GM23338 (cell line): Measurements from ENCODE around the gene CHCHD5. TPM values are rescaled to one million over a fixed set of nuclear protein-coding genes. Genes with fewer than 3 reads are reported as not detected.

Source experiments
- ATAC-seq: fragments of 200-7000 bp; cut with Tn5 transposase; 3 replicates; pipeline ENCODE4 v1.9.1; 2020
- DNase-seq: peaks from one replicate; pipeline ENCODE4 v3.0.0-alpha.2; 2015; ENCODE audit warnings: low spot score
- H2AFZ ChIP-seq: fragments of 200-600 bp; sonication (generic); 2 replicates; pipeline ENCODE4 v1.8.0; 2016; ENCODE audit warnings: antibody characterized with exemption, mild to moderate bottlenecking, moderate library complexity
- H3F3A ChIP-seq: fragments of 200-600 bp; sonication (generic); replicated peaks from 2 replicates; pipeline ENCODE4 v1.8.0; 2017; ENCODE audit warnings: antibody characterized with exemption, mixed run types, low read depth
- H3K27ac ChIP-seq: fragments of 200-600 bp; sonication (generic); 2 replicates; pipeline ENCODE4 v1.6.1; 2016; ENCODE audit warnings: low read depth
- H3K27me3 ChIP-seq: fragments of 200-600 bp; sonication (generic); 2 replicates; pipeline ENCODE4 v1.8.0; 2016; ENCODE audit warnings: mild to moderate bottlenecking, mixed run types, moderate library complexity; ENCODE audit not compliant: insufficient read depth
- H3K36me3 ChIP-seq: fragments of 200-600 bp; sonication (generic); 2 replicates; pipeline ENCODE4 v1.8.0; 2016; ENCODE audit warnings: mild to moderate bottlenecking; ENCODE audit not compliant: insufficient read depth
- H3K4me1 ChIP-seq: fragments of 200-600 bp; sonication (generic); 2 replicates; pipeline ENCODE4 v1.8.0; 2016; ENCODE audit warnings: mild to moderate bottlenecking, moderate library complexity; ENCODE audit not compliant: insufficient read depth
- H3K4me2 ChIP-seq: fragments of 200-600 bp; sonication (generic); 2 replicates; pipeline ENCODE4 v1.7.1; 2017; ENCODE audit warnings: mixed run types
- H3K4me3 ChIP-seq: fragments of 200-600 bp; sonication (generic); 2 replicates; pipeline ENCODE4 v1.6.1; 2016; ENCODE audit warnings: mixed run types
- H3K79me2 ChIP-seq: fragments of 200-600 bp; sonication (generic); replicated peaks from 2 replicates; pipeline ENCODE4 v1.8.0; 2017; ENCODE audit warnings: mild to moderate bottlenecking; ENCODE audit not compliant: insufficient read depth
- H3K9me2 ChIP-seq: fragments of 200-600 bp; sonication (generic); 2 replicates; pipeline ENCODE4 v1.8.0; 2017; ENCODE audit not compliant: insufficient read depth
- H4K20me1 ChIP-seq: fragments of 200-600 bp; sonication (generic); replicated peaks from 2 replicates; pipeline ENCODE4 v1.8.0; 2017; ENCODE audit warnings: mild to moderate bottlenecking; ENCODE audit not compliant: insufficient read depth
- H3K27ac Mint-ChIP-seq: 2 replicates; pipeline ENCODE4 v1.8.0; 2020; ENCODE audit warnings: inconsistent platforms, mild to moderate bottlenecking, moderate library complexity, mixed read lengths
- H3K27me3 Mint-ChIP-seq: 3 replicates; pipeline ENCODE4 v1.8.0; 2022; ENCODE audit warnings: low read depth, mild to moderate bottlenecking, moderate library complexity, mixed read lengths, inconsistent platforms; ENCODE audit not compliant: insufficient read depth, poor library complexity
- H3K36me3 Mint-ChIP-seq: 3 replicates; pipeline ENCODE4 v1.8.0; 2021; ENCODE audit warnings: low read depth, mild to moderate bottlenecking, inconsistent platforms, moderate library complexity, mixed read lengths
- H3K4me1 Mint-ChIP-seq: 3 replicates; pipeline ENCODE4 v1.8.0; 2020; ENCODE audit warnings: mild to moderate bottlenecking, inconsistent platforms, mixed read lengths
- H3K4me3 Mint-ChIP-seq: 3 replicates; pipeline ENCODE4 v1.8.0; 2021; ENCODE audit warnings: moderate library complexity, mild to moderate bottlenecking, inconsistent platforms, mixed read lengths
- H3K9me3 Mint-ChIP-seq: 3 replicates; pipeline ENCODE4 v1.8.0; 2020; ENCODE audit warnings: moderate library complexity, mild to moderate bottlenecking, inconsistent platforms, mixed read lengths
- EZH2 ChIP-seq: fragments of 200-600 bp; sonication (generic); IDR thresholded peaks from one replicate; pipeline ENCODE4 v1.8.0; 2017; ENCODE audit warnings: antibody characterized with exemption, mild to moderate bottlenecking, low read depth; ENCODE audit not compliant: unreplicated experiment
- EZH2phosphoT487 ChIP-seq: fragments of 200-600 bp; sonication (generic); IDR thresholded peaks from one replicate; pipeline ENCODE4 v1.8.1; 2018; ENCODE audit warnings: antibody characterized with exemption; ENCODE audit not compliant: unreplicated experiment
- JUNB ChIP-seq: IDR thresholded peaks from one replicate; pipeline ENCODE4 v1.6.1; 2016; ENCODE audit warnings: antibody characterized with exemption; ENCODE audit not compliant: unreplicated experiment
- NANOG ChIP-seq: IDR thresholded peaks from 2 replicates; pipeline ENCODE4 v1.6.1; 2016; ENCODE audit warnings: antibody characterized with exemption, borderline replicate concordance
- STAT1 ChIP-seq: IDR thresholded peaks from one replicate; pipeline ENCODE4 v1.6.1; 2016; ENCODE audit warnings: antibody characterized with exemption; ENCODE audit not compliant: unreplicated experiment
- ZNF114 ChIP-seq: fragments of 250-450 bp; sonication (Bioruptor Pico); IDR thresholded peaks from 2 replicates; pipeline ENCODE4 v1.5.0; 2020; ENCODE audit warnings: mild to moderate bottlenecking, moderate library complexity
- ZNF331 ChIP-seq: fragments of 250-450 bp; sonication (Bioruptor Pico); IDR thresholded peaks from 2 replicates; pipeline ENCODE4 v1.5.0; 2020; ENCODE audit warnings: low read depth, mild to moderate bottlenecking, moderate library complexity
- polyA plus RNA-seq: library from polyadenylated mRNA; unstranded; fragments of >200 nt; fragmentation: Nextera tagmentation; extraction: Ambion mirVana; gene quantifications from 2 replicates; pipeline ENCODE4 v1.2.1, GENCODE V29; 2016
- total RNA-seq: library from RNA; depleted of rRNA; stranded (reverse); fragments of >200 nt; shearing (Covaris generic); gene quantifications from 2 replicates; pipeline ENCODE4 v1.2.3, GENCODE V29; 2014
- TF ChIP-seq, protein P1 (sequence below): IDR thresholded peaks from 2 replicates; pipeline ENCODE4 v1.6.1; 2016; ENCODE audit warnings: antibody characterized with exemption
- TF ChIP-seq, protein P2 (sequence below): IDR thresholded peaks from one replicate; pipeline ENCODE4 v1.6.1; 2018; ENCODE audit warnings: antibody characterized with exemption; ENCODE audit not compliant: unreplicated experiment
- TF ChIP-seq, protein P3 (sequence below): fragments of 250-450 bp; sonication (Bioruptor Pico); IDR thresholded peaks from 2 replicates; pipeline ENCODE4 v1.5.0; 2020; ENCODE audit warnings: mild to moderate bottlenecking, moderate library complexity

CHCHD5 gene
- total and polyA plus RNA-seq, 2 experiments from 2014 or later, result 15.5 to 69.9 TPM

DNA sequence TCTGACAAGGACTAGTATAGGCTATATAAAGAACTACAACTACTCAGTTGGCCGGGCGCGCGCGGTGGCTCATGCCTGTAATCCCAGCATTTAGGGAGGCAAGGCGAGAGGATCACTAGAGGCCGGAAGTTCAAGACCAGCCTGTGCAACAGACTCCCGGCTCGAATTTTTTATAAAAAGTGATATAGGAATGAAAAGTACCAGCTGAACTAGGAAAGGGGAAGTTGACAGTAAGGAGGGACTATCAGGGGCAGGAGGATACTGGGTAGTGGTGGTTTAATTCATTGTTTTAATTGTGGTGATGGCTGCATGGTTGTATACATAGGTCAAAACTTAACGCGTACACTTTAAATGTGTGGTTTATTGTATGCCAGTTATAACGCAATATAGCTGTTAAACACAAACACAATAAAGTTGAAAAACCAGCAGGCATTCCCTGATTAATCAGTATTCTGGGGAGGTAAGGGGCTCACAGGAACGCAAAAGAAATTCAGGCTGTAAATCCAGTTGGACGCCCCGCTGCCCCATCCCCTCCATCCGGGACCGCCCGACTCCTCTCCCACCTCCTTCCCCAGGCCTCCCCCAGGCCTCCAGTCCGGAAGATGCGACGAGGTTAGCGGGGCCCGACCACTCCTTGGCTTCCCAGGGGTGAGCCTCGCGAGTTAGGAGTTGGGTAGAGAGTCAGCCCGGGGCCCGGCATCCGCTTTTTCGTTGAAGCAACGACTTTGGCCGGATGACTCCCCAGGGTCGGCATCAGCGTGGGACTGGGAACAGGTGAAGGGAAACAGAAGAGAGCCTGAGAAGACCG is 42.9 kb upstream of the CHCHD5 start:
- Histone ChIP-seq H3K36me3 (peaks cover 6% of the 10 kb centered on the region; the same call in 1 of the 2 replicates), H3K4me1 (0 out of 2 replicates have a peak, but pooled peaks cover 9% of the 10 kb centered on the region), H3K9me2 (no peaks in the 10 kb centered on the region), H3F3A (no peaks in the 10 kb centered on the region), H3K27ac (peak overlapping the region; percentile 97), H2AFZ (peak overlapping the region; percentile 97), H3K79me2 (peaks cover 41% of the 10 kb centered on the region), H3K4me2 (peak overlapping the region; percentile 95), H3K27me3 (no peaks in the 10 kb centered on the region), H4K20me1 (peaks cover 21% of the 10 kb centered on the region), H3K4me3 (peak overlapping the region; percentile 91)
- no peaks in the 10 kb centered on the region for H3K9me3 Mint-ChIP-seq
- peak overlapping the region; percentile 82 for H3K27ac Mint-ChIP-seq
- no peak overlapping the region for H3K4me3 Mint-ChIP-seq
- H3K27me3 Mint-ChIP-seq, result peaks cover 2% of the 10 kb centered on the region
- peak; percentile 89 for ATAC-seq
- H3K4me1 Mint-ChIP-seq, result peaks cover 5% of the 10 kb centered on the region
- peak; percentile 83 for DNase-seq
- no peaks in the 10 kb centered on the region for H3K36me3 Mint-ChIP-seq
- TF ChIP-seq, protein P1, sequence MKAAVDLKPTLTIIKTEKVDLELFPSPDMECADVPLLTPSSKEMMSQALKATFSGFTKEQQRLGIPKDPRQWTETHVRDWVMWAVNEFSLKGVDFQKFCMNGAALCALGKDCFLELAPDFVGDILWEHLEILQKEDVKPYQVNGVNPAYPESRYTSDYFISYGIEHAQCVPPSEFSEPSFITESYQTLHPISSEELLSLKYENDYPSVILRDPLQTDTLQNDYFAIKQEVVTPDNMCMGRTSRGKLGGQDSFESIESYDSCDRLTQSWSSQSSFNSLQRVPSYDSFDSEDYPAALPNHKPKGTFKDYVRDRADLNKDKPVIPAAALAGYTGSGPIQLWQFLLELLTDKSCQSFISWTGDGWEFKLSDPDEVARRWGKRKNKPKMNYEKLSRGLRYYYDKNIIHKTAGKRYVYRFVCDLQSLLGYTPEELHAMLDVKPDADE, result no peak
- TF ChIP-seq EZH2, result no peak
- no peak for TF ChIP-seq JUNB
- no peak for TF ChIP-seq EZH2phosphoT487
- no peak for TF ChIP-seq ZNF114 (CRISPR knock-in tag)
- no peak for TF ChIP-seq NANOG
- TF ChIP-seq, protein P2, sequence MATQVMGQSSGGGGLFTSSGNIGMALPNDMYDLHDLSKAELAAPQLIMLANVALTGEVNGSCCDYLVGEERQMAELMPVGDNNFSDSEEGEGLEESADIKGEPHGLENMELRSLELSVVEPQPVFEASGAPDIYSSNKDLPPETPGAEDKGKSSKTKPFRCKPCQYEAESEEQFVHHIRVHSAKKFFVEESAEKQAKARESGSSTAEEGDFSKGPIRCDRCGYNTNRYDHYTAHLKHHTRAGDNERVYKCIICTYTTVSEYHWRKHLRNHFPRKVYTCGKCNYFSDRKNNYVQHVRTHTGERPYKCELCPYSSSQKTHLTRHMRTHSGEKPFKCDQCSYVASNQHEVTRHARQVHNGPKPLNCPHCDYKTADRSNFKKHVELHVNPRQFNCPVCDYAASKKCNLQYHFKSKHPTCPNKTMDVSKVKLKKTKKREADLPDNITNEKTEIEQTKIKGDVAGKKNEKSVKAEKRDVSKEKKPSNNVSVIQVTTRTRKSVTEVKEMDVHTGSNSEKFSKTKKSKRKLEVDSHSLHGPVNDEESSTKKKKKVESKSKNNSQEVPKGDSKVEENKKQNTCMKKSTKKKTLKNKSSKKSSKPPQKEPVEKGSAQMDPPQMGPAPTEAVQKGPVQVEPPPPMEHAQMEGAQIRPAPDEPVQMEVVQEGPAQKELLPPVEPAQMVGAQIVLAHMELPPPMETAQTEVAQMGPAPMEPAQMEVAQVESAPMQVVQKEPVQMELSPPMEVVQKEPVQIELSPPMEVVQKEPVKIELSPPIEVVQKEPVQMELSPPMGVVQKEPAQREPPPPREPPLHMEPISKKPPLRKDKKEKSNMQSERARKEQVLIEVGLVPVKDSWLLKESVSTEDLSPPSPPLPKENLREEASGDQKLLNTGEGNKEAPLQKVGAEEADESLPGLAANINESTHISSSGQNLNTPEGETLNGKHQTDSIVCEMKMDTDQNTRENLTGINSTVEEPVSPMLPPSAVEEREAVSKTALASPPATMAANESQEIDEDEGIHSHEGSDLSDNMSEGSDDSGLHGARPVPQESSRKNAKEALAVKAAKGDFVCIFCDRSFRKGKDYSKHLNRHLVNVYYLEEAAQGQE, result no peak
- TF ChIP-seq STAT1, result no peak
- TF ChIP-seq, protein P3, sequence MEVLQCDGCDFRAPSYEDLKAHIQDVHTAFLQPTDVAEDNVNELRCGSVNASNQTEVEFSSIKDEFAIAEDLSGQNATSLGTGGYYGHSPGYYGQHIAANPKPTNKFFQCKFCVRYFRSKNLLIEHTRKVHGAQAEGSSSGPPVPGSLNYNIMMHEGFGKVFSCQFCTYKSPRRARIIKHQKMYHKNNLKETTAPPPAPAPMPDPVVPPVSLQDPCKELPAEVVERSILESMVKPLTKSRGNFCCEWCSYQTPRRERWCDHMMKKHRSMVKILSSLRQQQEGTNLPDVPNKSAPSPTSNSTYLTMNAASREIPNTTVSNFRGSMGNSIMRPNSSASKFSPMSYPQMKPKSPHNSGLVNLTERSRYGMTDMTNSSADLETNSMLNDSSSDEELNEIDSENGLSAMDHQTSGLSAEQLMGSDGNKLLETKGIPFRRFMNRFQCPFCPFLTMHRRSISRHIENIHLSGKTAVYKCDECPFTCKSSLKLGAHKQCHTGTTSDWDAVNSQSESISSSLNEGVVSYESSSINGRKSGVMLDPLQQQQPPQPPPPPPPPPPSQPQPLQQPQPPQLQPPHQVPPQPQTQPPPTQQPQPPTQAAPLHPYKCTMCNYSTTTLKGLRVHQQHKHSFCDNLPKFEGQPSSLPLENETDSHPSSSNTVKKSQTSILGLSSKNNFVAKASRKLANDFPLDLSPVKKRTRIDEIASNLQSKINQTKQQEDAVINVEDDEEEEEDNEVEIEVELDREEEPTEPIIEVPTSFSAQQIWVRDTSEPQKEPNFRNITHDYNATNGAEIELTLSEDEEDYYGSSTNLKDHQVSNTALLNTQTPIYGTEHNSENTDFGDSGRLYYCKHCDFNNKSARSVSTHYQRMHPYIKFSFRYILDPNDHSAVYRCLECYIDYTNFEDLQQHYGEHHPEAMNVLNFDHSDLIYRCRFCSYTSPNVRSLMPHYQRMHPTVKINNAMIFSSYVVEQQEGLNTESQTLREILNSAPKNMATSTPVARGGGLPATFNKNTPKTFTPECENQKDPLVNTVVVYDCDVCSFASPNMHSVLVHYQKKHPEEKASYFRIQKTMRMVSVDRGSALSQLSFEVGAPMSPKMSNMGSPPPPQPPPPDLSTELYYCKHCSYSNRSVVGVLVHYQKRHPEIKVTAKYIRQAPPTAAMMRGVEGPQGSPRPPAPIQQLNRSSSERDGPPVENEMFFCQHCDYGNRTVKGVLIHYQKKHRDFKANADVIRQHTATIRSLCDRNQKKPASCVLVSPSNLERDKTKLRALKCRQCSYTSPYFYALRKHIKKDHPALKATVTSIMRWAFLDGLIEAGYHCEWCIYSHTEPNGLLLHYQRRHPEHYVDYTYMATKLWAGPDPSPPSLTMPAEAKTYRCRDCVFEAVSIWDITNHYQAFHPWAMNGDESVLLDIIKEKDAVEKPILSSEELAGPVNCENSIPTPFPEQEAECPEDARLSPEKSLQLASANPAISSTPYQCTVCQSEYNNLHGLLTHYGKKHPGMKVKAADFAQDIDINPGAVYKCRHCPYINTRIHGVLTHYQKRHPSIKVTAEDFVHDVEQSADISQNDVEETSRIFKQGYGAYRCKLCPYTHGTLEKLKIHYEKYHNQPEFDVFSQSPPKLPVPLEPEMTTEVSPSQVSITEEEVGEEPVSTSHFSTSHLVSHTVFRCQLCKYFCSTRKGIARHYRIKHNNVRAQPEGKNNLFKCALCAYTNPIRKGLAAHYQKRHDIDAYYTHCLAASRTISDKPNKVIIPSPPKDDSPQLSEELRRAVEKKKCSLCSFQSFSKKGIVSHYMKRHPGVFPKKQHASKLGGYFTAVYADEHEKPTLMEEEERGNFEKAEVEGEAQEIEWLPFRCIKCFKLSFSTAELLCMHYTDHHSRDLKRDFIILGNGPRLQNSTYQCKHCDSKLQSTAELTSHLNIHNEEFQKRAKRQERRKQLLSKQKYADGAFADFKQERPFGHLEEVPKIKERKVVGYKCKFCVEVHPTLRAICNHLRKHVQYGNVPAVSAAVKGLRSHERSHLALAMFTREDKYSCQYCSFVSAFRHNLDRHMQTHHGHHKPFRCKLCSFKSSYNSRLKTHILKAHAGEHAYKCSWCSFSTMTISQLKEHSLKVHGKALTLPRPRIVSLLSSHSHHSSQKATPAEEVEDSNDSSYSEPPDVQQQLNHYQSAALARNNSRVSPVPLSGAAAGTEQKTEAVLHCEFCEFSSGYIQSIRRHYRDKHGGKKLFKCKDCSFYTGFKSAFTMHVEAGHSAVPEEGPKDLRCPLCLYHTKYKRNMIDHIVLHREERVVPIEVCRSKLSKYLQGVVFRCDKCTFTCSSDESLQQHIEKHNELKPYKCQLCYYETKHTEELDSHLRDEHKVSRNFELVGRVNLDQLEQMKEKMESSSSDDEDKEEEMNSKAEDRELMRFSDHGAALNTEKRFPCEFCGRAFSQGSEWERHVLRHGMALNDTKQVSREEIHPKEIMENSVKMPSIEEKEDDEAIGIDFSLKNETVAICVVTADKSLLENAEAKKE (CRISPR knock-in tag), result no peak
- TF ChIP-seq ZNF331 (CRISPR knock-in tag), result no peak
